ENCODE results near the gene RIN1. TPM values are rescaled to one million over a fixed set of nuclear protein-coding genes. Genes with fewer than 3 reads are reported as not detected.

Gene RIN1
- total RNA-seq, 1 donor from 2014 or later: 19.2 TPM

DNA sequence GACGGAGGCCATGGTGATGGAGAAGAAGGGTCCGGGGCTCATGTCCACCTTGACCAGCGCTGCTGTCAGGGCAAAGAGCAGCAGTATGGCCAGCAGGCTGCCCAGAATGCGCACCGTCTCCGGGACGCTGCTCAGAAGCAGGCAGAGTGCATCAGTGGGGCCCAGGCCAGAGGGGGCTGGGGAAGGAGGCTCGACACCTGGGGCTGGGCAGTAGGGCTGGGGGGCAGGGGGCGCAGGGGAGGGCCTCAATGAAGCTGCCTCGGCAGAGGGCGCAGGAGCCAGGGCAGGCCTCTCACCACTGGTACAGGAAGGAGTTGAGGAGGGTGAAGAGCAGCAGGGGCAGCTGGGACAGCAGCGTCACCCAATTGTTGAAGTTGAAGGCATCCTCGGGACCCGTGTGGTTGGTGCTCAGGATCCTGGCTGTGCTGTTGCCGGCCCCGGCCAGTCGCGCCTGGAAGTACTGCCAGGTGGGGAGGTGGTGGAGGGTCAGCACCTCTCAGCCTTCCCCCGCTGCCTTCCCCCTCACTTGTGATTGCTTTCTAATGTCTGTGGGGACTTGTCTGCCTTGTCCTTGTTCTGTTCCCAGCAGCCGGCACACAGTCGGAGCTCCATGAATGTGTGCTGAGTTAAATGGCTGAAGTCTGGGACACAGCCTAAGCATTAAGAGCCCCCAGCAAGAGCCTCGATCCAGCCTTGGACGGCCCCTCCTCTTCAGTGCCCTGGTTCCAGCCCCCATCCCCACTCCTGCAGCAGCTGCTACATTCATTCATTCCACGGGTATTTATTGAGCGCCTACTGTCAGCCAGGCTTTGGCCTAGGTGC lies 33.0 kb upstream of the RIN1 start:
- Histone ChIP-seq H3K36me3 (no peaks in the 10 kb centered on the region), H3K9me3 (no peaks in the 10 kb centered on the region), H3K27me3 (no peaks in the 10 kb centered on the region), H3K4me1 (peaks cover 28% of the 10 kb centered on the region), H3K4me3 (no peak overlapping the region), H3K27ac (no peak overlapping the region)
- DNase-seq (ENCODE audit: extremely low spot score in 2 of 2): no peak
- TF ChIP-seq POLR2AphosphoS5 (IDR thresholded peaks at IDR 0.05; ENCODE audit: insufficient read depth in 1 of 2, low read depth in 1 of 2) (no peak), POLR2A (IDR thresholded peaks at IDR 0.05) (no peak), CTCF (IDR thresholded peaks at IDR 0.05) (no peak)
- intact Hi-C loops (cut with DNase I): no loop called here

- TF ChIP-seq POLR2A (IDR thresholded peaks at IDR 0.05) (no peak), CTCF (IDR thresholded peaks at IDR 0.05) (no peak), POLR2AphosphoS5 (IDR thresholded peaks at IDR 0.05; ENCODE audit: insufficient read depth in 1 of 2, low read depth in 1 of 2) (no peak)
- no peaks in the 10 kb centered on the region for H3K27me3 ChIP-seq
- H3K4me1 ChIP-seq: peaks cover 28% of the 10 kb centered on the region
- H3K9me3 ChIP-seq: no peaks in the 10 kb centered on the region
- H3K4me3 ChIP-seq: no peak overlapping the region
- intact Hi-C loops (cut with DNase I): no loop called here
- H3K27ac ChIP-seq: no peak overlapping the region
- no peaks in the 10 kb centered on the region for H3K36me3 ChIP-seq
- no peak for DNase-seq (ENCODE audit: extremely low spot score in 2 of 2)
Measured at GRCh38 chr11:66368484-66368883, 32.2 kb upstream of the RIN1 start.

DNA sequence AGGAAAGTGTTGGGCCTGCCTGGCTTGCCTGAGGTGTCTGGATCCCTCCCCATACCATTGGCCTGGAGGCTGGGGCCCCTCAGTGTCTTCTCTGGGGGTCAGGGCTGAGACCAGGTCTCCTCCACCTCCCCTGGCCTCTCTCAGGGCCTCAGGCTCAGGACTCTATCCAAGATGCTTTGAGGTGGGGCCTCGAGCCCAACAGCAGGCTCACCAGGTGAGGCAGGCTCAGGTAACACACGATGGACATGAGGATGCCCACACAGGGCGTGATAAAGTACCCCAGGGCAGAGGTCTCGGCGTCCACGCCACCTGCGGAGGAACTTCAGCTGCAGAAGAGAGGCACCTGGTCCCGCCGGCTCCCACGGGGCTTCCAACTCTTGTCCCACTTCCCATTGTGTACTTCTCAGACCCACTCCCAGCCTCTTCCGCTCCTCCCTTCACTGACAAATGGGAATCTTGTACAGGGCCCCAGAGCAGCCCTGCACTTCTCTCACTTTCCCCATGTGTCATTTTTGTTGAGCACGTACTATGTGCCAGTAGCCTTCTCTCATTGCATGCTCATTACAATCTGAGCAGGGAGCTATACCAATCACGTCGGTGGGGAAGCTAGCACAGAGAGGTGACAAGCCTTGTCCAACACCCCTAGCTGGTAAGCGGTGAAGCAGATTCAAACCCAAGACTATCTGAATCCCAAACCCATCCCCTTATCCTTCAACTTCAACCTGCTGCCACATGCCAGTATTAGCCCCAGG lies 31.5 kb upstream of the RIN1 start:
- no peak overlapping the region for H3K27ac ChIP-seq
- TF ChIP-seq POLR2A (IDR thresholded peaks at IDR 0.05) (no peak), CTCF (IDR thresholded peaks at IDR 0.05) (no peak), POLR2AphosphoS5 (IDR thresholded peaks at IDR 0.05; ENCODE audit: insufficient read depth in 1 of 2, low read depth in 1 of 2) (no peak)
- intact Hi-C loops (cut with DNase I): no loop called here

GRCh38 chr11:66366844-66367477 lies 30.7 kb upstream of the RIN1 start:
- no peaks in the 10 kb centered on the region for H3K27me3 ChIP-seq
- intact Hi-C loops (cut with DNase I): no loop called here
- no peak overlapping the region for H3K4me3 ChIP-seq
- peaks cover 21% of the 10 kb centered on the region for H3K4me1 ChIP-seq
- TF ChIP-seq POLR2AphosphoS5 (IDR thresholded peaks at IDR 0.05; ENCODE audit: insufficient read depth in 1 of 2, low read depth in 1 of 2) (no peak), CTCF (IDR thresholded peaks at IDR 0.05) (no peak)
- no peak for DNase-seq (ENCODE audit: extremely low spot score in 2 of 2)
- H3K36me3 ChIP-seq: no peaks in the 10 kb centered on the region
- H3K9me3 ChIP-seq: no peaks in the 10 kb centered on the region
- H3K27ac ChIP-seq: no peak overlapping the region

More for the DNA sequence above, 31.5 kb upstream of the RIN1 start:
- Histone ChIP-seq H3K36me3 (no peaks in the 10 kb centered on the region), H3K4me1 (peaks cover 28% of the 10 kb centered on the region), H3K9me3 (no peaks in the 10 kb centered on the region), H3K4me3 (no peak overlapping the region), H3K27me3 (no peaks in the 10 kb centered on the region)
- no peak for DNase-seq (ENCODE audit: extremely low spot score in 2 of 2)
